HEK293 (cell line): ENCODE data around the gene THG1L.

Source experiments
- CTCF ChIA-PET: fragments of 350-600 bp; formaldehyde crosslinking; extraction: SDS; loops from one replicate; lab custom pipeline; 2021; ENCODE audit warnings: antibody characterized with exemption; lab: Yijun Ruan, JAX
- POLR2A ChIA-PET: fragments of 300-600 bp; formaldehyde crosslinking; extraction: SDS; loops from one replicate; lab custom pipeline; 2020; ENCODE audit warnings: antibody characterized with exemption, inconsistent platforms; lab: Yijun Ruan, JAX
- H3K27ac ChIP-seq: fragments of 200-500 bp; sonication (Bioruptor generic); 2 replicates; pipeline ENCODE4 v1.5.1; 2014; ENCODE audit warnings: low read depth, low read length, control low read depth, inconsistent platforms; ENCODE audit errors: extremely low read depth
- H3K36me3 ChIP-seq, 2 experiments: fragments of 200-500 bp in 1 of 2; sonication (Bioruptor generic) in 1 of 2; 1 replicate in 1 of 2; 2 replicates in 1 of 2; pipeline ENCODE4 v1.5.1; 2014 to 2017; ENCODE audit warnings: inconsistent platforms in 2 of 2, low read length in 2 of 2; ENCODE audit not compliant: control insufficient read depth in 2 of 2, insufficient read depth in 1 of 2
- H3K4me1 ChIP-seq: fragments of 200-500 bp; sonication (Bioruptor generic); 2 replicates; pipeline ENCODE4 v1.5.1; 2014; ENCODE audit warnings: mild to moderate bottlenecking, low read length, inconsistent platforms; ENCODE audit not compliant: control insufficient read depth, insufficient read depth
- H3K4me3 ChIP-seq: 2 replicates; pipeline ENCODE4 v1.5.1; 2011; ENCODE audit warnings: low read depth, mild to moderate bottlenecking, control low read depth, low read length, moderate library complexity
- H3K9me3 ChIP-seq: fragments of 200-500 bp; sonication (Bioruptor generic); 2 replicates; pipeline ENCODE4 v1.5.1; 2014; ENCODE audit warnings: low read depth, low read length, inconsistent platforms; ENCODE audit not compliant: control insufficient read depth, insufficient read depth
- BCL11A ChIP-seq: fragments of 450-650 bp; formaldehyde crosslinking; IDR thresholded peaks from 2 replicates; pipeline ENCODE4 v1.5.1; 2016; ENCODE audit warnings: low read depth, missing biosample characterization, missing genetic modification characterization
- CTCF ChIP-seq: fragments of 450-650 bp; formaldehyde crosslinking; IDR thresholded peaks from 2 replicates; pipeline ENCODE4 v1.5.1; 2016; ENCODE audit warnings: missing biosample characterization, missing genetic modification characterization
- FEZF1 ChIP-seq: fragments of 450-650 bp; formaldehyde crosslinking; IDR thresholded peaks from 2 replicates; pipeline ENCODE4 v1.5.1; 2016; ENCODE audit warnings: missing biosample characterization, missing genetic modification characterization
- GLI2 ChIP-seq: fragments of 450-650 bp; formaldehyde crosslinking; IDR thresholded peaks from 2 replicates; pipeline ENCODE4; 2017; ENCODE audit warnings: missing biosample characterization, missing genetic modification characterization, low read depth, borderline replicate concordance
- SCRT2 ChIP-seq: fragments of 450-650 bp; formaldehyde crosslinking; IDR thresholded peaks from 2 replicates; pipeline ENCODE4 v1.5.1; 2016; ENCODE audit warnings: missing biosample characterization, missing genetic modification characterization
- ZNF114 ChIP-seq: fragments of 450-650 bp; formaldehyde crosslinking; IDR thresholded peaks from 2 replicates; pipeline ENCODE4 v1.5.0; 2017; ENCODE audit warnings: missing biosample characterization, missing genetic modification characterization
- ZNF146 ChIP-seq: fragments of 450-650 bp; formaldehyde crosslinking; IDR thresholded peaks from 2 replicates; pipeline ENCODE4 v1.5.1; 2016; ENCODE audit warnings: missing biosample characterization, missing genetic modification characterization
- ZNF16 ChIP-seq: fragments of 450-650 bp; formaldehyde crosslinking; IDR thresholded peaks from 2 replicates; pipeline ENCODE4 v1.5.1; 2016; ENCODE audit warnings: low read depth, missing biosample characterization, missing genetic modification characterization
- ZNF211 ChIP-seq: fragments of 450-650 bp; formaldehyde crosslinking; IDR thresholded peaks from 2 replicates; pipeline ENCODE4 v1.5.1; 2016; ENCODE audit warnings: low read depth, missing biosample characterization, missing genetic modification characterization
- ZNF544 ChIP-seq: fragments of 450-650 bp; formaldehyde crosslinking; IDR thresholded peaks from 2 replicates; pipeline ENCODE4 v1.5.0; 2017; ENCODE audit warnings: missing biosample characterization, missing genetic modification characterization
- ZNF610 ChIP-seq: fragments of 450-650 bp; formaldehyde crosslinking; IDR thresholded peaks from 2 replicates; pipeline ENCODE4 v1.5.1; 2016; ENCODE audit warnings: missing biosample characterization, missing genetic modification characterization, borderline replicate concordance
- ZNF623 ChIP-seq: fragments of 450-650 bp; formaldehyde crosslinking; IDR thresholded peaks from 2 replicates; pipeline ENCODE4 v1.5.1; 2016; ENCODE audit warnings: missing biosample characterization, missing genetic modification characterization
- ZNF776 ChIP-seq: fragments of 450-650 bp; formaldehyde crosslinking; IDR thresholded peaks from 2 replicates; pipeline ENCODE4 v1.5.0; 2017; ENCODE audit warnings: missing biosample characterization, missing genetic modification characterization, borderline replicate concordance
- ZNF843 ChIP-seq: fragments of 450-650 bp; formaldehyde crosslinking; IDR thresholded peaks from 2 replicates; pipeline ENCODE4 v1.5.1; 2016; ENCODE audit warnings: missing biosample characterization, missing genetic modification characterization
- ZSCAN4 ChIP-seq: fragments of 450-650 bp; formaldehyde crosslinking; IDR thresholded peaks from 2 replicates; pipeline ENCODE4 v1.5.1; 2017; ENCODE audit warnings: missing biosample characterization, missing genetic modification characterization
- TF ChIP-seq, protein P1 (sequence below): fragments of 450-650 bp; formaldehyde crosslinking; IDR thresholded peaks from 2 replicates; pipeline ENCODE4 v1.5.1; 2016; ENCODE audit warnings: missing biosample characterization, missing genetic modification characterization
- TF ChIP-seq, protein P2 (sequence below): fragments of 450-650 bp; formaldehyde crosslinking; IDR thresholded peaks from 2 replicates; pipeline ENCODE4 v1.5.1; 2016; ENCODE audit warnings: missing biosample characterization, missing genetic modification characterization, borderline replicate concordance
- TF ChIP-seq, protein P3 (sequence below): fragments of 450-650 bp; formaldehyde crosslinking; IDR thresholded peaks from 2 replicates; pipeline ENCODE4 v1.5.1; 2016; ENCODE audit warnings: missing biosample characterization, missing genetic modification characterization
- TF ChIP-seq, protein P4 (sequence below): fragments of 450-650 bp; formaldehyde crosslinking; IDR thresholded peaks from 2 replicates; pipeline ENCODE4 v1.5.1; 2016; ENCODE audit warnings: missing biosample characterization, missing genetic modification characterization

THG1L gene

DNA sequence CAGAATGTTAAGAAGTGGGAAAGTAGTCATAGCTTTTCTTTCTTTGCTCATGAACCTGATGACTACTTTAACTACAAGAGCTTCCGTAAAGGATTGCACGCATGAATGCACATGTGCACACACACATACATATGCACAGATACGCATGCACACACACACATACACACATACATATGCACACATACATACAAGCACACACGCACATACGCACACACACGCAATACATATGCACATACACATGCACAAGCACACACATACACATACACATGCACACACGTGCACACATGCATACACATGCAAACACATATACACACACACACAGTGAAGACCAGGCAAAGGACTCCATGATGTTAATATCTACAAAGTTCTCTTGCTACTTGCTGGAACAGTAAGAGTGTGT, 35.2 kb downstream of the THG1L start:
- TF ChIP-seq GLI2 (no peak), ZSCAN4 (tag by site-specific recombination) (peak; percentile 94)
- POLR2A ChIA-PET: no interaction called here
- Histone ChIP-seq H3K4me1 (no peaks in the 10 kb centered on the region), H3K36me3 (peaks cover 0 to 2% of the 10 kb centered on the region in 2 experiments; a peak in 1 of 3 replicates), H3K9me3 (no peaks in the 10 kb centered on the region), H3K27ac (no peak overlapping the region), H3K4me3 (no peak overlapping the region)
- CTCF ChIA-PET: interaction anchor here (0.5 kb wide), 1 partner anchor 18 kb away, joined by 3 read pairs; no protein-coding TSS in a partner anchor

DNA sequence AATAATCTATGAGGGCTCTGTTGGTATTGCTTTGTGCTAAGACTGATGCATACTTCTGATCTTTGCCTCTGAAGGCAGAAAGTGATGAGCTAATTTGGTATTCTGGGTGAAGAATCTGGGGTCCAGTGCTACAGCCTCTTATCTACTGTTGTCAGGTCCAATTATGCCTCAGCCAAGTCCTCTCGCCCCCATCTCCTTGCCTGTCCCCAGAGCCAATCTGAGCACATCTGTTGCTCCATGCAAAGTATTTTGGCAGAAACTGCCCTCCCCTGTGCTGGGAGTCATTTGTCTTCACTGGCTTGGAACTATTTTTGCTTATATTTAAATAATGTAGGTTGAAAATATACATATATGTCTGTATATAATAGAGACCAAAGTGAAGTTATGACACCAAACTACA, 35.7 kb downstream of the THG1L start:
- CTCF ChIA-PET: interaction anchor here (0.5 to 1.1 kb wide), 2 partner anchors 18 to 1366 kb away, joined by 3 read pairs; no protein-coding TSS in a partner anchor
- no peak for TF ChIP-seq FEZF1 (tag by site-specific recombination)
- no peak for TF ChIP-seq ZNF610 (tag by site-specific recombination)
- no peak for TF ChIP-seq CTCF
- TF ChIP-seq ZNF776 (tag by site-specific recombination): no peak
- TF ChIP-seq, protein P1, sequence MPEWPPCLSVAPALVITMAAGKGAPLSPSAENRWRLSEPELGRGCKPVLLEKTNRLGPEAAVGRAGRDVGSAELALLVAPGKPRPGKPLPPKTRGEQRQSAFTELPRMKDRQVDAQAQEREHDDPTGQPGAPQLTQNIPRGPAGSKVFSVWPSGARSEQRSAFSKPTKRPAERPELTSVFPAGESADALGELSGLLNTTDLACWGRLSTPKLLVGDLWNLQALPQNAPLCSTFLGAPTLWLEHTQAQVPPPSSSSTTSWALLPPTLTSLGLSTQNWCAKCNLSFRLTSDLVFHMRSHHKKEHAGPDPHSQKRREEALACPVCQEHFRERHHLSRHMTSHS (tag by site-specific recombination): no peak
- no peak for TF ChIP-seq ZNF623 (tag by site-specific recombination)
- TF ChIP-seq ZNF544 (tag by site-specific recombination): no peak
- no peak for TF ChIP-seq ZNF16 (tag by site-specific recombination)
- no peak for TF ChIP-seq BCL11A
- TF ChIP-seq SCRT2 (tag by site-specific recombination): no peak
- no peak for TF ChIP-seq ZNF211 (tag by site-specific recombination)
- no peak for TF ChIP-seq ZNF114 (tag by site-specific recombination)
- TF ChIP-seq, protein P2, sequence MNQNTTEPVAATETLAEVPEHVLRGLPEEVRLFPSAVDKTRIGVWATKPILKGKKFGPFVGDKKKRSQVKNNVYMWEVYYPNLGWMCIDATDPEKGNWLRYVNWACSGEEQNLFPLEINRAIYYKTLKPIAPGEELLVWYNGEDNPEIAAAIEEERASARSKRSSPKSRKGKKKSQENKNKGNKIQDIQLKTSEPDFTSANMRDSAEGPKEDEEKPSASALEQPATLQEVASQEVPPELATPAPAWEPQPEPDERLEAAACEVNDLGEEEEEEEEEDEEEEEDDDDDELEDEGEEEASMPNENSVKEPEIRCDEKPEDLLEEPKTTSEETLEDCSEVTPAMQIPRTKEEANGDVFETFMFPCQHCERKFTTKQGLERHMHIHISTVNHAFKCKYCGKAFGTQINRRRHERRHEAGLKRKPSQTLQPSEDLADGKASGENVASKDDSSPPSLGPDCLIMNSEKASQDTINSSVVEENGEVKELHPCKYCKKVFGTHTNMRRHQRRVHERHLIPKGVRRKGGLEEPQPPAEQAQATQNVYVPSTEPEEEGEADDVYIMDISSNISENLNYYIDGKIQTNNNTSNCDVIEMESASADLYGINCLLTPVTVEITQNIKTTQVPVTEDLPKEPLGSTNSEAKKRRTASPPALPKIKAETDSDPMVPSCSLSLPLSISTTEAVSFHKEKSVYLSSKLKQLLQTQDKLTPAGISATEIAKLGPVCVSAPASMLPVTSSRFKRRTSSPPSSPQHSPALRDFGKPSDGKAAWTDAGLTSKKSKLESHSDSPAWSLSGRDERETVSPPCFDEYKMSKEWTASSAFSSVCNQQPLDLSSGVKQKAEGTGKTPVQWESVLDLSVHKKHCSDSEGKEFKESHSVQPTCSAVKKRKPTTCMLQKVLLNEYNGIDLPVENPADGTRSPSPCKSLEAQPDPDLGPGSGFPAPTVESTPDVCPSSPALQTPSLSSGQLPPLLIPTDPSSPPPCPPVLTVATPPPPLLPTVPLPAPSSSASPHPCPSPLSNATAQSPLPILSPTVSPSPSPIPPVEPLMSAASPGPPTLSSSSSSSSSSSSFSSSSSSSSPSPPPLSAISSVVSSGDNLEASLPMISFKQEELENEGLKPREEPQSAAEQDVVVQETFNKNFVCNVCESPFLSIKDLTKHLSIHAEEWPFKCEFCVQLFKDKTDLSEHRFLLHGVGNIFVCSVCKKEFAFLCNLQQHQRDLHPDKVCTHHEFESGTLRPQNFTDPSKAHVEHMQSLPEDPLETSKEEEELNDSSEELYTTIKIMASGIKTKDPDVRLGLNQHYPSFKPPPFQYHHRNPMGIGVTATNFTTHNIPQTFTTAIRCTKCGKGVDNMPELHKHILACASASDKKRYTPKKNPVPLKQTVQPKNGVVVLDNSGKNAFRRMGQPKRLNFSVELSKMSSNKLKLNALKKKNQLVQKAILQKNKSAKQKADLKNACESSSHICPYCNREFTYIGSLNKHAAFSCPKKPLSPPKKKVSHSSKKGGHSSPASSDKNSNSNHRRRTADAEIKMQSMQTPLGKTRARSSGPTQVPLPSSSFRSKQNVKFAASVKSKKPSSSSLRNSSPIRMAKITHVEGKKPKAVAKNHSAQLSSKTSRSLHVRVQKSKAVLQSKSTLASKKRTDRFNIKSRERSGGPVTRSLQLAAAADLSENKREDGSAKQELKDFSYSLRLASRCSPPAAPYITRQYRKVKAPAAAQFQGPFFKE (tag by site-specific recombination): no peak
- no peak for TF ChIP-seq ZNF843
- no peak for TF ChIP-seq ZNF146 (tag by site-specific recombination)
- TF ChIP-seq, protein P3, sequence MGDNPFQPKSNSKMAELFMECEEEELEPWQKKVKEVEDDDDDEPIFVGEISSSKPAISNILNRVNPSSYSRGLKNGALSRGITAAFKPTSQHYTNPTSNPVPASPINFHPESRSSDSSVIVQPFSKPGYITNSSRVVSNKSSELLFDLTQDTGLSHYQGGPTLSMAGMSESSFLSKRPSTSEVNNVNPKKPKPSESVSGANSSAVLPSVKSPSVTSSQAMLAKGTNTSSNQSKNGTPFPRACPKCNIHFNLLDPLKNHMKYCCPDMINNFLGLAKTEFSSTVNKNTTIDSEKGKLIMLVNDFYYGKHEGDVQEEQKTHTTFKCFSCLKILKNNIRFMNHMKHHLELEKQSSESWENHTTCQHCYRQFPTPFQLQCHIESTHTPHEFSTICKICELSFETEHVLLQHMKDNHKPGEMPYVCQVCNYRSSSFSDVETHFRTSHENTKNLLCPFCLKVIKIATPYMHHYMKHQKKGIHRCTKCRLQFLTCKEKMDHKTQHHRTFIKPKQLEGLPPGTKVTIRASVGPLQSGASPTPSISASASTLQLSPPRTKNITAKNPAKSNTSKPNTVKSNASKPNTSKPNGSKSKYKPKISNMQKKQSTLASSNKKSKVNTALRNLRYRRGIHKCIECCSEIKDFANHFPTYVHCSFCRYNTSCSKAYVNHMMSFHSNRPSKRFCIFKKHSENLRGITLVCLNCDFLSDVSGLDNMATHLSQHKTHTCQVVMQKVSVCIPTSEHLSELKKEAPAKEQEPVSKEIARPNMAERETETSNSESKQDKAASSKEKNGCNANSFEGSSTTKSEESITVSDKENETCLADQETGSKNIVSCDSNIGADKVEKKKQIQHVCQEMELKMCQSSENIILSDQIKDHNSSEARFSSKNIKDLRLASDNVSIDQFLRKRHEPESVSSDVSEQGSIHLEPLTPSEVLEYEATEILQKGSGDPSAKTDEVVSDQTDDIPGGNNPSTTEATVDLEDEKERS (tag by site-specific recombination): no peak
- TF ChIP-seq, protein P4, sequence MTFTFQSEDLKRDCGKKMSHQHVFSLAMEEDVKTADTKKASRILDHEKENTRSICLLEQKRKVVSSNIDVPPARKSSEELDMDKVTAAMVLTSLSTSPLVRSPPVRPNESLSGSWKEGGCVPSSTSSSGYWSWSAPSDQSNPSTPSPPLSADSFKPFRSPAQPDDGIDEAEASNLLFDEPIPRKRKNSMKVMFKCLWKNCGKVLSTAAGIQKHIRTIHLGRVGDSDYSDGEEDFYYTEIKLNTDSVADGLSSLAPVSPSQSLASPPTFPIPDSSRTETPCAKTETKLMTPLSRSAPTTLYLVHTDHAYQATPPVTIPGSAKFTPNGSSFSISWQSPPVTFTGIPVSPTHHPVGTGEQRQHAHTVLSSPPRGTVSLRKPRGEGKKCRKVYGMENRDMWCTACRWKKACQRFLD (tag by site-specific recombination): no peak

More for the DNA sequence above, 35.7 kb downstream of the THG1L start:
- POLR2A ChIA-PET: no interaction called here
- Histone ChIP-seq H3K4me1 (no peaks in the 10 kb centered on the region), H3K4me3 (no peak overlapping the region), H3K36me3 (no peaks in the 10 kb centered on the region), H3K9me3 (no peaks in the 10 kb centered on the region), H3K27ac (no peak overlapping the region)
